Activated gamma-delta T cell treated with anti-CD3 and anti-CD28 coated beads, Interleukin-2, amount 50 U/mL, for 16 hours (primary cell): ENCODE data around the gene RNU7-1.
A peak's percentile ranks its signal among the peaks of the same experiment; 100 is the strongest.

Source experiments
- DNase-seq: peaks from one replicate; pipeline ENCODE4 v3.0.0-alpha.2; 2020; ENCODE audit warnings: low read depth

RNU7-1 gene

GRCh38 chr12:6953442-6954315, 10.1 kb downstream of the RNU7-1 start:
- peak; percentile 79 for DNase-seq

- DNase-seq, result no peak
Measured at GRCh38 chr12:6954316-6955107, 10.9 kb downstream of the RNU7-1 start.

- no peak for DNase-seq
Measured at GRCh38 chr12:6955108-6956020, 11.7 kb downstream of the RNU7-1 start.

- DNase-seq, result peak; percentile 48
Measured at GRCh38 chr12:6956021-6956727, 12.6 kb downstream of the RNU7-1 start.

GRCh38 chr12:6957151-6957701, 13.6 kb downstream of the RNU7-1 start:
- DNase-seq, result no peak

GRCh38 chr12:6957741-6958608, 14.4 kb downstream of the RNU7-1 start:
- no peak for DNase-seq

GRCh38 chr12:6958609-6959057, 15.0 kb downstream of the RNU7-1 start:
- DNase-seq, result no peak

GRCh38 chr12:6959058-6959804, 15.6 kb downstream of the RNU7-1 start:
- DNase-seq, result peak; percentile 68

GRCh38 chr12:6959805-6960592, 16.4 kb downstream of the RNU7-1 start:
- DNase-seq, result no peak

GRCh38 chr12:6960593-6961277, 17.1 kb downstream of the RNU7-1 start:
- DNase-seq, result no peak

GRCh38 chr12:6961278-6961694, 17.7 kb downstream of the RNU7-1 start:
- DNase-seq, result peak; percentile 90

- no peak for DNase-seq
Measured at GRCh38 chr12:6961695-6962284, 18.2 kb downstream of the RNU7-1 start.

- DNase-seq, result no peak
Measured at GRCh38 chr12:6962285-6963015, 18.8 kb downstream of the RNU7-1 start.

GRCh38 chr12:6963016-6963731, 19.6 kb downstream of the RNU7-1 start:
- no peak for DNase-seq

- no peak for DNase-seq
Measured at GRCh38 chr12:6963791-6964413, 20.3 kb downstream of the RNU7-1 start.

- no peak for DNase-seq
Measured at GRCh38 chr12:6964605-6965025, 21.0 kb downstream of the RNU7-1 start.
